GM12878 (cell line): ENCODE measurements around the gene EPHA1. TPM values are rescaled to one million over a fixed set of nuclear protein-coding genes. Genes with fewer than 3 reads are reported as not detected.

ENCODE experiments used
- ATAC-seq: fragments of 200-7000 bp; cut with Tn5 transposase; 3 replicates; pipeline ENCODE4 v1.9.1; 2020; ENCODE audit warnings: mild to moderate bottlenecking, moderate library complexity
- BruUV-seq: library from RNA; stranded (reverse); fragments of 400-500 nt; replicated peaks from 2 replicates; lab custom pipeline; 2021; lab: Mats Ljungman, UMichigan
- CTCF ChIA-PET: fragments of 300-600 bp; sonication (Branson Sonifier 250); formaldehyde crosslinking; extraction: SDS; loops from one replicate; lab custom pipeline; 2021; ENCODE audit warnings: inconsistent platforms; lab: Yijun Ruan, JAX
- POLR2A ChIA-PET: fragments of 350-600 bp; formaldehyde crosslinking; extraction: SDS; loops from one replicate; lab custom pipeline; 2021; ENCODE audit warnings: inconsistent platforms; lab: Charles Lee
- RAD21 ChIA-PET: fragments of 300-600 bp; sonication (Branson Sonifier 250); formaldehyde crosslinking; loops from one replicate; lab custom pipeline; 2023; ENCODE audit warnings: antibody characterized with exemption; ENCODE audit not compliant: unreplicated experiment; lab: Charles Lee
- SMC1A ChIA-PET: fragments of 300-600 bp; sonication (Branson Sonifier 250); formaldehyde crosslinking; loops from one replicate; lab custom pipeline; 2023; ENCODE audit not compliant: unreplicated experiment, uncharacterized antibody; lab: Charles Lee
- DNase-seq: peaks from one replicate; pipeline ENCODE4 v3.0.0-alpha.2; 2011; ENCODE audit warnings: low read depth, low spot score
- FAIRE-seq: peaks from 3 replicates; lab custom pipeline; 2011; peaks lifted over from hg19 to GRCh38; lab: Jason Lieb, UNC
- H2AFZ ChIP-seq: 2 replicates; pipeline ENCODE4 v1.6.0; 2011; ENCODE audit warnings: low read depth, low read length, control low read depth; ENCODE audit not compliant: control insufficient read depth
- H3K27ac ChIP-seq: 2 replicates; pipeline ENCODE4 v1.5.1; 2011; ENCODE audit warnings: control low read depth; ENCODE audit not compliant: control insufficient read depth, insufficient read depth
- H3K27me3 ChIP-seq, 2 experiments: replicated peaks in 1 of 2; 2 replicates each; pipeline versions ENCODE4 v1.6.0 to v1.6.1; 2011; ENCODE audit warnings: low read length in 1 of 2; ENCODE audit not compliant: control insufficient read depth in 2 of 2, insufficient read depth in 2 of 2
- H3K36me3 ChIP-seq, 2 experiments: 2 replicates each; pipeline ENCODE4 v1.5.1; 2011; ENCODE audit warnings: low read length in 1 of 2; ENCODE audit not compliant: control insufficient read depth in 2 of 2, insufficient read depth in 2 of 2
- H3K4me1 ChIP-seq: 2 replicates; pipeline ENCODE4 v1.6.1; 2011; ENCODE audit warnings: mild to moderate bottlenecking, low read length, moderate library complexity, mixed read lengths; ENCODE audit not compliant: control insufficient read depth, insufficient read depth
- H3K4me2 ChIP-seq: 2 replicates; pipeline ENCODE4 v1.6.0; 2011; ENCODE audit warnings: control low read depth; ENCODE audit not compliant: control insufficient read depth, insufficient read depth
- H3K4me3 ChIP-seq: fragments of 200-600 bp; sonication (generic); 2 replicates; pipeline ENCODE4 v1.5.1; 2016
- H3K79me2 ChIP-seq: 2 replicates; pipeline ENCODE4 v1.6.0; 2011; ENCODE audit warnings: low read length; ENCODE audit not compliant: control insufficient read depth, insufficient read depth
- H3K9ac ChIP-seq: 2 replicates; pipeline ENCODE4 v1.8.0; 2011; ENCODE audit warnings: low read length, control low read depth, mixed read lengths; ENCODE audit not compliant: control insufficient read depth, insufficient read depth
- H3K9me3 ChIP-seq: replicated peaks from 3 replicates; pipeline ENCODE4 v1.5.1; 2011; ENCODE audit warnings: mild to moderate bottlenecking, low read length; ENCODE audit not compliant: control insufficient read depth, insufficient read depth
- H4K20me1 ChIP-seq: 2 replicates; pipeline ENCODE4 v1.6.0; 2011; ENCODE audit not compliant: control insufficient read depth, insufficient read depth
- CEBPB ChIP-seq, 2 experiments: fragments of 150-350 bp in 1 of 2; IDR thresholded peaks; 2 replicates each; pipeline ENCODE4 v1.6.1; 2012 to 2014; ENCODE audit warnings: low read depth in 2 of 2, low read length in 2 of 2, borderline replicate concordance in 1 of 2, inconsistent platforms in 1 of 2
- CHD4 ChIP-seq: fragments of 200-600 bp; sonication (generic); IDR thresholded peaks from 2 replicates; pipeline ENCODE4 v1.6.1; 2016; ENCODE audit warnings: mild to moderate bottlenecking
- EP300 ChIP-seq, 2 experiments: fragments of 150-350 bp in 1 of 2; IDR thresholded peaks; 2 replicates each; pipeline ENCODE4 v1.6.1; 2011 to 2012; ENCODE audit warnings: low read depth in 2 of 2, low read length in 2 of 2, borderline replicate concordance in 1 of 2, improper control_type of control experiment in 1 of 2, inconsistent platforms in 1 of 2; ENCODE audit not compliant: control insufficient read depth in 1 of 2
- ETV6 ChIP-seq, 2 experiments: fragments of 450-650 bp in 1 of 2; IDR thresholded peaks in 1 of 2; conservative IDR thresholded peaks in 1 of 2; 2 replicates each; pipeline ENCODE4 v1.6.1; 2014; ENCODE audit warnings: antibody characterized with exemption in 1 of 2, borderline replicate concordance in 1 of 2, low read depth in 1 of 2, mild to moderate bottlenecking in 1 of 2, moderate library complexity in 1 of 2
- JUND ChIP-seq: IDR thresholded peaks from 2 replicates; pipeline ENCODE4 v1.6.1; 2012; ENCODE audit warnings: low read depth, mild to moderate bottlenecking, low read length, improper control_type of control experiment, moderate library complexity
- MTA2 ChIP-seq: fragments of 450-650 bp; IDR thresholded peaks from 2 replicates; pipeline ENCODE4 v1.6.1; 2016; ENCODE audit warnings: low read depth, mild to moderate bottlenecking, moderate library complexity
- NFYB ChIP-seq: IDR thresholded peaks from 2 replicates; pipeline ENCODE4 v1.6.1; 2011; ENCODE audit warnings: low read depth, mild to moderate bottlenecking, low read length, improper control_type of control experiment, moderate library complexity; ENCODE audit not compliant: insufficient read depth
- SIN3A ChIP-seq: IDR thresholded peaks from 2 replicates; pipeline ENCODE4 v1.6.1; 2012; ENCODE audit warnings: low read depth, low read length, improper control_type of control experiment
- SPI1 ChIP-seq: IDR thresholded peaks from 2 replicates; pipeline ENCODE4 v1.6.1; 2011; ENCODE audit warnings: low read depth, mild to moderate bottlenecking, low read length, moderate library complexity, borderline replicate concordance; ENCODE audit not compliant: insufficient read depth
- ZNF274 ChIP-seq: IDR thresholded peaks from one replicate; pipeline ENCODE4 v1.8.0; 2011; ENCODE audit not compliant: insufficient read length, insufficient read depth
- ZNF384 ChIP-seq: IDR thresholded peaks from 2 replicates; pipeline ENCODE4 v1.6.1; 2012; ENCODE audit warnings: low read depth, mild to moderate bottlenecking, low read length, improper control_type of control experiment, borderline replicate concordance
- WGBS: methylation state at CpG from one replicate; pipeline ENCODE4 v1.1.6; 2016; ENCODE audit warnings: low lambda C conversion rate; ENCODE audit not compliant: insufficient replicate concordance, insufficient coverage; ENCODE audit errors: missing lambda C conversion rate; 5-methylcytosine and 5-hydroxymethylcytosine counted together
- in situ Hi-C: fragments of 300-500 bp; cut with MboI; formaldehyde crosslinking; loops from 9 replicates; pipeline ENCODE4 v1.14.3; 2018; ENCODE audit warnings: mixed read lengths
- intact Hi-C: fragments of 100-400 bp; cut with micrococcal nuclease; formaldehyde crosslinking; loops from one replicate; pipeline ENCODE4 v1.14.2; 2022; ENCODE audit not compliant: unreplicated experiment
- polyA plus RNA-seq, 11 experiments: library from polyadenylated mRNA; depleted of rRNA in 4 of 11; unstranded in 6 of 11; stranded (reverse) in 5 of 11; fragments of >200 nt; fragmentation: Nextera tagmentation in 4 of 11; fragmentation: Illumina TruSeq in 1 of 11; extraction: Ambion mirVana in 4 of 11; extraction: Trizol in 1 of 11; gene quantifications; 1 replicate in 1 of 11; 2 replicates in 10 of 11; pipeline versions ENCODE4 v1.2.1 to v1.2.3, GENCODE V29; 2011 to 2016; ENCODE audit warnings: inconsistent platforms in 2 of 11, missing spikeins in 2 of 11, low read depth in 1 of 11
- total RNA-seq, 4 experiments: library from RNA; depleted of rRNA in 3 of 4; stranded (reverse); fragments of >200 nt in 3 of 4; fragmentation: Illumina TruSeq in 1 of 4; extraction: Trizol in 1 of 4; gene quantifications; 2 replicates each; pipeline versions ENCODE4 v1.2.1 to v1.2.3, GENCODE V29; 2013 to 2021
- TF ChIP-seq, protein P1 (sequence below): fragments of 450-650 bp; IDR thresholded peaks from 2 replicates; pipeline ENCODE4 v1.6.1; 2017; ENCODE audit warnings: antibody characterized with exemption, mild to moderate bottlenecking, moderate library complexity
- TF ChIP-seq, protein P2 (sequence below): fragments of 450-650 bp; IDR thresholded peaks from 2 replicates; pipeline ENCODE4 v1.6.1; 2018; ENCODE audit warnings: mild to moderate bottlenecking, low read depth, moderate library complexity; ENCODE audit not compliant: partially characterized antibody
- TF ChIP-seq, protein P3 (sequence below): IDR thresholded peaks from 2 replicates; pipeline ENCODE4 v1.6.1; 2011; ENCODE audit warnings: borderline replicate concordance, low read depth, mild to moderate bottlenecking, moderate library complexity, mixed read lengths, low read length; ENCODE audit not compliant: insufficient read depth; ENCODE audit errors: extremely low read length

Gene EPHA1
- total and polyA plus RNA-seq, 10 of the 15 experiments (the other 5 are each of a cell fraction or from before 2014, with no cell fraction given): 0.11 to 0.35 (median 0.24) TPM; not detected in 6

DNA sequence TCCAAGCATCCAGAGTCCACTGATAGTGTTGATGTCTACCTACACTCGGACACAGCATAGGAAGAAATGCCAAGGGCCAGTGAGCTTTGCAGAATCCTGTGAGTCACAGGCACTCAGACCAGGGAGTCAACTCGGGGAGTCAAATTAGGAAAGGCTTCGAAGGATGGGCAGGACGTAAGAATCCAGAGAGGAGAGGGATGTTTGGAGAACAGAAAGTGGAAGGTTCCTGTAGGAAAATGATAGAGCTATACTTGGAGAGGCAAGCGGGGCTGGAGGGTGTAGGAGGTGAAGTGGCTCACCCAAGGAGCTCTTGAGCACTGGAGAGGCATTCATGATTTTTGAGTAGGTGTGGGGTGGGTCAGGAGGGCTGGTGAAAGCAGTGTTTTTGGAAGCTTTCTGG, 24.5 kb downstream of the EPHA1 start (continued):
- TF ChIP-seq, protein P1, sequence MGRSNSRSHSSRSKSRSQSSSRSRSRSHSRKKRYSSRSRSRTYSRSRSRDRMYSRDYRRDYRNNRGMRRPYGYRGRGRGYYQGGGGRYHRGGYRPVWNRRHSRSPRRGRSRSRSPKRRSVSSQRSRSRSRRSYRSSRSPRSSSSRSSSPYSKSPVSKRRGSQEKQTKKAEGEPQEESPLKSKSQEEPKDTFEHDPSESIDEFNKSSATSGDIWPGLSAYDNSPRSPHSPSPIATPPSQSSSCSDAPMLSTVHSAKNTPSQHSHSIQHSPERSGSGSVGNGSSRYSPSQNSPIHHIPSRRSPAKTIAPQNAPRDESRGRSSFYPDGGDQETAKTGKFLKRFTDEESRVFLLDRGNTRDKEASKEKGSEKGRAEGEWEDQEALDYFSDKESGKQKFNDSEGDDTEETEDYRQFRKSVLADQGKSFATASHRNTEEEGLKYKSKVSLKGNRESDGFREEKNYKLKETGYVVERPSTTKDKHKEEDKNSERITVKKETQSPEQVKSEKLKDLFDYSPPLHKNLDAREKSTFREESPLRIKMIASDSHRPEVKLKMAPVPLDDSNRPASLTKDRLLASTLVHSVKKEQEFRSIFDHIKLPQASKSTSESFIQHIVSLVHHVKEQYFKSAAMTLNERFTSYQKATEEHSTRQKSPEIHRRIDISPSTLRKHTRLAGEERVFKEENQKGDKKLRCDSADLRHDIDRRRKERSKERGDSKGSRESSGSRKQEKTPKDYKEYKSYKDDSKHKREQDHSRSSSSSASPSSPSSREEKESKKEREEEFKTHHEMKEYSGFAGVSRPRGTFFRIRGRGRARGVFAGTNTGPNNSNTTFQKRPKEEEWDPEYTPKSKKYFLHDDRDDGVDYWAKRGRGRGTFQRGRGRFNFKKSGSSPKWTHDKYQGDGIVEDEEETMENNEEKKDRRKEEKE: no peak

DNA sequence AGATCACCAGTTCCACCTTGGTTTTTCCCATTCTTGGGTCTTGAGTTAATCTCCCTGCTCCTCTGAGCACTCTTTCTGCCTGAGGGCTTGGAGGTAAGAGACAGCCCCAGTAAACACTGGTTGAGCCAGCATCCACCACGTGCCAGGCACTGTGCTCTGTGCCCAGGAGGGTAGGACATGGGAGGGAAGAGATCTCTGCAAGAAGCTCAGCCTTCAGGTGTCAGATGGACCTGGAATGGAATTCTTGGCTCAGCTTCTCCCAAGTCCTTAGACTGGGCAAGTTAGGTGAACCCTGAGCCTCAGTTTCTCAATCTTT, 25.1 kb downstream of the EPHA1 start:
- Histone ChIP-seq H4K20me1 (no peaks in the 10 kb centered on the region; the same call in 1 of the 2 replicates), H3K27ac (no peak overlapping the region), H2AFZ (no peak overlapping the region), H3K4me1 (peaks cover 20% of the 10 kb centered on the region), H3K4me3 (peak overlapping the region; percentile 99; the same call in 1 of the 2 replicates), H3K27me3 (no peaks in the 10 kb centered on the region), H3K79me2 (peaks cover 48% of the 10 kb centered on the region), H3K36me3 (peaks cover 0 to 11% of the 10 kb centered on the region in 2 experiments; a peak in 3 of 4 replicates), H3K4me2 (peak overlapping the region; percentile 39; the same call in 1 of the 2 replicates), H3K9ac (no peak overlapping the region; the same call in 1 of the 2 replicates), H3K9me3 (no peaks in the 10 kb centered on the region)
- ChIA-PET SMC1A (interaction anchor here (0.6 to 1.6 kb wide), 3 partner anchors 20 to 800 kb away, joined by 3 to 4 read pairs (median 3); no protein-coding TSS in a partner anchor), RAD21 (interaction anchor here (1.1 to 1.5 kb wide), 2 partner anchors 34 to 143 kb away, joined by 5 to 8 read pairs; no protein-coding TSS in a partner anchor), POLR2A (no interaction called here), CTCF (interaction anchor here (1.1 to 2.2 kb wide), 3 partner anchors 11 to 744 kb away, joined by 4 to 8 read pairs (median 5); no protein-coding TSS in a partner anchor)
- in situ Hi-C loops: no loop called here
- 100% methylated on average over 1 of the region's 1 CpG for WGBS
- DNase-seq: no peak
- intact Hi-C loops: loop anchor here (5.0 kb wide), 1 partner anchor 76 kb away; no protein-coding TSS in a partner anchor
- no TSS peak for BruUV-seq
- no peak for ATAC-seq
- no peak for FAIRE-seq
- no peak for TF ChIP-seq SIN3A
- TF ChIP-seq EP300 (IDR thresholded peaks at IDR 0.05; ENCODE audit: borderline replicate concordance in 1 of 2, control insufficient read depth in 1 of 2, low read depth in 2 of 2, low read length in 2 of 2): no peak
- no peak for TF ChIP-seq ZNF274
- TF ChIP-seq ETV6 (conservative IDR thresholded peaks at IDR 0.05 in 1 of 2, IDR thresholded peaks at IDR 0.05 in 1 of 2; ENCODE audit: borderline replicate concordance in 1 of 2, low read depth in 1 of 2): no peak
- TF ChIP-seq, protein P2, sequence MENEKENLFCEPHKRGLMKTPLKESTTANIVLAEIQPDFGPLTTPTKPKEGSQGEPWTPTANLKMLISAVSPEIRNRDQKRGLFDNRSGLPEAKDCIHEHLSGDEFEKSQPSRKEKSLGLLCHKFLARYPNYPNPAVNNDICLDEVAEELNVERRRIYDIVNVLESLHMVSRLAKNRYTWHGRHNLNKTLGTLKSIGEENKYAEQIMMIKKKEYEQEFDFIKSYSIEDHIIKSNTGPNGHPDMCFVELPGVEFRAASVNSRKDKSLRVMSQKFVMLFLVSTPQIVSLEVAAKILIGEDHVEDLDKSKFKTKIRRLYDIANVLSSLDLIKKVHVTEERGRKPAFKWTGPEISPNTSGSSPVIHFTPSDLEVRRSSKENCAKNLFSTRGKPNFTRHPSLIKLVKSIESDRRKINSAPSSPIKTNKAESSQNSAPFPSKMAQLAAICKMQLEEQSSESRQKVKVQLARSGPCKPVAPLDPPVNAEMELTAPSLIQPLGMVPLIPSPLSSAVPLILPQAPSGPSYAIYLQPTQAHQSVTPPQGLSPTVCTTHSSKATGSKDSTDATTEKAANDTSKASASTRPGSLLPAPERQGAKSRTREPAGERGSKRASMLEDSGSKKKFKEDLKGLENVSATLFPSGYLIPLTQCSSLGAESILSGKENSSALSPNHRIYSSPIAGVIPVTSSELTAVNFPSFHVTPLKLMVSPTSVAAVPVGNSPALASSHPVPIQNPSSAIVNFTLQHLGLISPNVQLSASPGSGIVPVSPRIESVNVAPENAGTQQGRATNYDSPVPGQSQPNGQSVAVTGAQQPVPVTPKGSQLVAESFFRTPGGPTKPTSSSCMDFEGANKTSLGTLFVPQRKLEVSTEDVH: no peak
- TF ChIP-seq, protein P3, sequence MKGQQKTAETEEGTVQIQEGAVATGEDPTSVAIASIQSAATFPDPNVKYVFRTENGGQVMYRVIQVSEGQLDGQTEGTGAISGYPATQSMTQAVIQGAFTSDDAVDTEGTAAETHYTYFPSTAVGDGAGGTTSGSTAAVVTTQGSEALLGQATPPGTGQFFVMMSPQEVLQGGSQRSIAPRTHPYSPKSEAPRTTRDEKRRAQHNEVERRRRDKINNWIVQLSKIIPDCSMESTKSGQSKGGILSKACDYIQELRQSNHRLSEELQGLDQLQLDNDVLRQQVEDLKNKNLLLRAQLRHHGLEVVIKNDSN: no peak
- no peak for TF ChIP-seq JUND
- TF ChIP-seq ZNF384: no peak
- TF ChIP-seq NFYB: no peak
- TF ChIP-seq CHD4: no peak
- TF ChIP-seq MTA2: no peak
- TF ChIP-seq SPI1: no peak
- no peak for TF ChIP-seq CEBPB (IDR thresholded peaks at IDR 0.05; ENCODE audit: borderline replicate concordance in 1 of 2, low read depth in 2 of 2, low read length in 2 of 2)
